ENCODE measurements around the gene NFKBIE.
A peak's percentile ranks its signal among the peaks of the same experiment; 100 is the strongest.

NFKBIE gene

DNA sequence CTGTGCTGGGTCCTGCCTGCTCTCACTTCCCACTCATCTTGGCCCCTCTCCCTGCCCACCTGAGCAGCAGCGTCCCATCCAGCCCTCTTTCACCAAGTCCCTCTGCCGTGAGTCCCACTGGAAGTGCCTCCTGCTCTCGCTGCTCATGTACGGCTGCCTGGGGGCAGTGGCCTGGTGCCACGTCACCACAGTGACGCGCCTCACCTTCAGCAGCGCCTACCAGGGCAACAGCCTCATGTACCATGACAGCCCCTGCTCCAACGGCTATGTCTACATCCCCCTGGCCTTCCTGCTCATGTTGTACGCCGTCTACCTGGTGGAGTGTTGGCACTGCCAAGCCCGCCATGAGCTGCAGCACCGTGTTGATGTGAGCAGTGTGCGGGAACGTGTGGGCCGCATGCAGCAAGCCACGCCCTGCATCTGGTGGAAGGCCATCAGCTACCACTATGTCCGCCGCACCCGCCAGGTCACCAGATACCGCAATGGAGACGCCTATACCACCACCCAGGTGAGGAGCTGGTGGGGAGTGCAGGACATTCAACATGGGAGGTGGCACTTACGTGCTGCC lies 7.7 kb upstream of the NFKBIE start:
- FAIRE-seq (peak; percentile 52), DNase-seq (ENCODE audit: insufficient read length, low spot score) (no peak)

DNA sequence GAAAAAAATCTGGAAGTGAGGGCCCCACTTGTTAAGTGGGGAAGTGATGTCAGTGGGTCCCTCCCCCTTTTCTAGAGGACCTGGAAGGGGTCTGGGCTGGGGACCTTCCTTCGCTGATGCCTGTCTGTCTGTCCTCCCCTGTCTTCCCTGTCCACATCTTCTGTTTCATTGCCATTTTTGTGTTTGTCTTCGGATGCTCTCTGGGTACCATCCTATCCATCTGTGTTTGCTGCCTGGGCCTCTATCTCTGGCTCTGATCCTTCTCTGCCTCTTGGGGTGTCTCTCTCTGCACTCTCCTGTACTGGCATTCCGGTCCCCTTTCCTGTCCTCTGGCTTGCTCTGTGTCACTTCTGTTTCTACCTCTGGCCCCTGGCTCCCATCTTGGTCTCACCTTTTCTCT lies 7.2 kb upstream of the NFKBIE start:
- DNase-seq (ENCODE audit: insufficient read length, low spot score) (no peak), FAIRE-seq (no peak)

DNA sequence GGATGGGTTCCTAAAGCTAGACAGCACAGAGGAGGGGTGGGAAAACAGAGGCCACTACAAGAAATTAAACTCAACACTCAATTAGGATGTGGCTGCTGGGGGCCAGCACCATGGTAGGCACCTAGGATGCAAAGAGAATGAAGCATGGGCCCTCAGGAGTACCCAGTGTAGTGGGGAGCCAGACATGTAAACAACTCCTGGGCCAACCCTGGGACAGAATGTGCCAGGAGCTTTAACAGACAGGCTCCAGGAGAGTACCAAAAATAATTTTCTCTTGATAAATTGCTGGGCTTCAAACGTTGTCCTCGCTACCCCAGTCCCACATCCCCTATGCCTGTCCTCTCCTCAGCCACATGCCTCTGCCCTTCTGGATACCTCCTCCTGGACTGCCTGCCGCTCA lies 6.6 kb upstream of the NFKBIE start:
- DNase-seq (ENCODE audit: insufficient read length, low spot score): no peak
- no peak for FAIRE-seq

DNA sequence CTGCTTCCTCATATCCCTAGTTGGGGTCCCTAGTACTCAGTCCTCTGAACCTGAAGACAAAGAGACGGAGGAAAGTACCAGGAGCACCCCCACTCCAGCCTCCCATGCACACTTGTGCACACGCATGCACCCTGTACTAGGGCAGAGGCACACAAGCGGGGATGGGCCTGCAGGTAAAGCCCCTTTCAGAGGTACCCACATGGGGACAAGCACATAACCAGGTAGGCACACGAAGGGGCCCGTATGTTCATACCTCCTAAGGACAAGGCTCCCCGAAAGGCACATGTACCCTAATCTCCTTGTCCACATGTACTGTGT lies 6.0 kb upstream of the NFKBIE start:
- no peak for DNase-seq (ENCODE audit: insufficient read length, low spot score)
- no peak for FAIRE-seq

DNA sequence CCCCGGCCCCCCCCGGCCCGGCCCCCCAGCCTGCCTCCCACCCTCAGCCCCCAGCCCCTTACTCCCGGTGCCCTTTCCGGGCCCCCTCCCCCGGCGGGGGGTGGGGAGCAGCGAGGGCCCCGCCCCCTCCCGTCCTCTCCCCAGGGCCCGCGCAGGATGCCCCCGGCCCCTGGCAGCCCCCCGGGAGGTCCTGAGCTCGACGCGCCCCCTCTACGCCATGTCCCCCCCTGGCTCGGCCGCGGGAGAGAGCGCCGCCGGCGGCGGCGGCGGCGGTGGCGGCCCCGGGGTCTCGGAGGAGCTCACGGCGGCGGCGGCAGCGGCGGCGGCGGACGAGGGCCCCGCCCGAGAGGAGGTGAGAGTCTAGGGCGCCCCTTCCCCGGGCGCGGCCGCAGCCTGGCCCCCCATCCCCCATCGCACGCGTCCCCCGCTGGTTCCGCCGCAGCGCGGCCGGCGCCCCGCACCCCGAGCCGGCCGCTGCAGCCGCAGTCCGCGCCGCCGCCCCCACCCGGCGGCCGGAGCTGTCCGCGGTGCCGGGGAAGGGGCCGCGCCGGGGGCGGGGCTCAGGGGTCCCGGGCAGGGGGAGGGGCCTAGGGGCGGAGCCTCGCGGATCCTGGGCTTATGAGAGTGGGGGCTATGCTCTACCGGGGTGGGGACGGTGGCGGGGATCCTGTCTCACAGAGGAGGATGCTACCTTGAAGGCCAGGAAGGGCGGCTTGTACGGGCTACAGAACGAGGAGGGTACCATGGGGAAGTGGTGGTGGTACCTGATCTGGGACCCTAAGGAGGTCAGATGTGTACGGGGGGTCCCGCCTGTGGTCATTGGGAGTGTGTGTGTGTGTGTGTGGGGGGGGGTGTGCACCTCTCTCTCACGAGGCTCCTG lies 5.4 kb upstream of the NFKBIE start:
- DNase-seq (ENCODE audit: insufficient read length, low spot score) (no peak), FAIRE-seq (no peak)

DNA sequence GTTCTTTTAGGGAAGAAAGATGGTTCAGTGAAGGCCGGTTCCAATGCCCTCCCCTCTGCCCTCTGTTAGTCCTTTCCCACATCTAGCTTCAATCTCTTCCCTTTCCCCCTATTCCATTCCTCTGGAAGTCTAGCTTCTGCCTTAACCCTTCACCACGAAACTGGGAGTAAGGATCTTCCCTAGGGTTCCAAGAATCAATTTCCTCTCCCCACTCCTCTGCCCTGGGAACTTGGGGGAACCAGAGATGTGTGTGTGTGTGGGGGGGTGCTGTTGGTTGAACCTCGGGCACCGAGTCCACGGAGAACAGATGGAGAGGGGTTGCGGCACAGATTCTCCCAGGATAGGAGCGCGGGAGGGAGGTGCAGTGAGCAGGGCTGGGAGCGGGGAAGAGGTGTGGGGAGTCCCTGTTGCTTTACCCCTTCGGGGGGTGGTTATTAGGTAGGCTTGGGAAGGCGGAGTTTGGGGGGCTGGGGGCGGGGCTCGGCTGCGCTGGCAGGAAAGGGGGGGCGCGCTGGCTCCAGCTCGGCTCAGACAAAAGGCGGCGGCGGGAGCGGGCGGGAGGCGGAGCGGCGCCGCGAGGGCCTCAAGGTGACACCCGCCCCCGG lies 4.7 kb upstream of the NFKBIE start, which contains the start of gene TMEM151B:
TSS of gene TMEM151B (plus strand) at position 530 of the 605 bp plus-strand sequence. CDS start 293 bp downstream, outside the sequence.
- FAIRE-seq (no peak), DNase-seq (ENCODE audit: insufficient read length, low spot score) (no peak)

DNA sequence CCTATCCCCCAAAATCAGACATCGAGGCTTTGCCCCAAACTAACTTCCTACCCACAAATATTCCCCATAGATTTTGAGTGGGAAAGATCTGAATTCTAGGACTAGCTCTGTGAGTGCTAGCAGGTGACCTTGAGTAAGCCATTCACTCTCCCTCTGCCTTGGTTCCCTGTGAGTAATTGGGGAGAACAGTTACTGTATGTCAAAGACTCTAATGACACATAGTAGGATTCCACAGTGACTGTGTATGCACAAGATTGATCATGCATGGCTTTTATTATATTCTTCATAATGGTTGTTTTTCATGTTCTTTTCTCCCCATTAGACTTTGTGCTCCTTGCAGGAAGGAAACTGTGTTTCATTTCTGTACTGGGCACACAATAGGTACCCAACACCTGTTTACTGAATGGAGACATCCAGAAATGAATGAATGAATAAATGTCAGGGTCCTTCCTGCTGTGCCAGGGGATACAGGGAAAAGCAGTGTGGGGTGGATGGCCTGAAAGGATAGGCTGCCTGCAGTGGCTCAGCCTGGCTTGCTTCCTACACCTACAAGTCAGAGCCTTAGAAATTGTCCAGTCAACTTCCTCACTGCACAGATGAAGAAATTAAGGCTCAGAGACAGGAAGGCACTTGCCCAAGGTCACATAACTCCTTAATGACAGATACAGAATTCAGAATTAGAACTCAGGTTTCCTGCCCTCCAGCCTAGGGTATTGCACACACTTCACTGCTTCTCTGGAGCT lies 4.0 kb upstream of the NFKBIE start:
- DNase-seq (ENCODE audit: insufficient read length, low spot score) (no peak), FAIRE-seq (no peak)

DNA sequence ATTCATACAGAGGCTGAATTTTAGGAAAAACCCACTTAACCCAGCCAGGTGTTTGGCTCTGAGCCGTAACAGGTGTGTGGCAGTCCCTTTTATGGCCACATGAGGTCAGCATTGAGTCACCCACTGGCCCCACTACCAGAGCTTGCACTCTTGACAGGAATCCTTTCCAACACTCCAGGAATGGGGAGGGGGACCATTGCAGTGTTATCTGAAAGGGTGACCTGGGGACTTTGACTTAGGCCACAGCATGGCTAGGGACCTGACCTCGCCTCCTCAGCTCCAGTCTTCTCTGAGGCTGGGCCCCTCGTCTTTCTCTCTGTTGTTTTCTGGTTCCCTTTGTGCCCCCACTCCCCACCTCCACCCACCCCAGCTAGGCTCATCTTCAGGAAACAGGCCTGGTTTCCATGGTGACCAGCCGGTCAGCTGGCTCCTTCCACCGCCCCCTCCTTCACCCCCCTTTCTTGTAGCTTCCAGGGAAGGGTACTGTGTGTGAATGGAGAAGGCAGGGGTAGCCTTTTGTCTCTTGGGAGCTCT lies 2.8 kb upstream of the NFKBIE start:
- FAIRE-seq (no peak), DNase-seq (ENCODE audit: insufficient read length, low spot score) (peak; percentile 75)

DNA sequence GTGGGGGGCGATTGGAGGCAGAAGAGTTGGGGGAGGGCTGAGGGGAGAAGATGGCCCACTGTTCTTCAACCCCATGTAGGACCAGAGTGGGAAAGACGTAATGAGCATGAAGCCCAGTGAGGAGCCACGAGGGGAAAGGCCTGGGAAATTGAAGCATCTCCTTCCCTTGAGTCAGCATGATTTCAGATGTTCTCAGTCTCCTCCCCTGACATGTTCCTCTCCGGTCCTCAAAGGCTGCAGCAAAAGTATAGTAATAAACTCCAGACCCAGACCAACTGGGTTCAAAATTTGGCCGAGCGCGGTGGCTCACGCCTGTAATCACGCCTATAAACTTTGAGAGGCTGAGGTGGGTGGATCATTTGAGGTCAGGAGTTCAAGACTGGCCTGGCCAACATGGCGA lies 1.9 kb upstream of the NFKBIE start:
- FAIRE-seq (no peak), DNase-seq (ENCODE audit: insufficient read length, low spot score) (no peak)

DNA sequence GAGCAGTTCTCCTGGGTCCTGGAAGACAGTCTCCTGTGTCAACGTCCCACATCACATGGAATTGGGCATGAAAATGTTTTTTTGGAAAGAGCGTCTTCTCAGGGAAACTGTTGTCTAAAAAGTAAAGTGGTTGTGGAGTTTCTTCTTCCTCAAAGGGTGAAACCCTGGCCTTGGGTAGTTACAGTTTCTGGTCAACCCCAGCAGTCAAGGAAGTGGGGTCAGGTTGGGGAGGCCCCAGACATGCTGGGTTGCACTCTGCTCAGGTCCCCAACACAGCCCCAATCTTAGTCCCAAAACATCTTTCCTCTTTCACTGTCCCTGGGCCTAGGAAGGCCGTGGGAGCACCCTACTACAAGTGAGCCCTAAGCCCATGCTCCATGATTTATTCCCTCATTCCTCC lies 996 bp upstream of the NFKBIE start:
- FAIRE-seq: no peak
- no peak for DNase-seq (ENCODE audit: insufficient read length, low spot score)

DNA sequence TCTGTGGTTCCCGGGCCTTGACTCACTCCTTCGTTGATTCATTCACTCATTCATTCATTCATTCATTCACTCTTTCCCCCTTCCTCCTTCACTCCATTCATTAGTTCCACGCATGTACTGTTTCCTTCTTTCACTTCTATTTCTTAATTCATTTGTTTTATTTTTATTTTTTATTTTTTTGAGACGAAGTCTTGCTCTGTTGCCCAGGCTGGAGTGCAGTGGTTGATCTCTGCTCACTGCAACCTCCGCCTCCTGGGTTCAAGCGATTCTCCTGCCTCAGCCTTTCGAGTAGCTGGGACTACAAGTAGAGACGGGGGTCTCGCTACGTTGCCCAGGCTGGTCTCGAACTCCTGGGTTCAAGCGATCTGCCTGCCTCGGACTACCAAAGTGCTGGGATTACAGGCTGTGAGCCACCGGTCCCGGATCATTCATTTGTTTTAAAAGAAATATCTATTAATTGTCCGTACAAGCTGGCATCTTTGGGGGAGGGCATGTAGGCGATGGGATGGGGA lies 427 bp upstream of the NFKBIE start:
- FAIRE-seq (no peak), DNase-seq (ENCODE audit: insufficient read length, low spot score) (no peak)

DNA sequence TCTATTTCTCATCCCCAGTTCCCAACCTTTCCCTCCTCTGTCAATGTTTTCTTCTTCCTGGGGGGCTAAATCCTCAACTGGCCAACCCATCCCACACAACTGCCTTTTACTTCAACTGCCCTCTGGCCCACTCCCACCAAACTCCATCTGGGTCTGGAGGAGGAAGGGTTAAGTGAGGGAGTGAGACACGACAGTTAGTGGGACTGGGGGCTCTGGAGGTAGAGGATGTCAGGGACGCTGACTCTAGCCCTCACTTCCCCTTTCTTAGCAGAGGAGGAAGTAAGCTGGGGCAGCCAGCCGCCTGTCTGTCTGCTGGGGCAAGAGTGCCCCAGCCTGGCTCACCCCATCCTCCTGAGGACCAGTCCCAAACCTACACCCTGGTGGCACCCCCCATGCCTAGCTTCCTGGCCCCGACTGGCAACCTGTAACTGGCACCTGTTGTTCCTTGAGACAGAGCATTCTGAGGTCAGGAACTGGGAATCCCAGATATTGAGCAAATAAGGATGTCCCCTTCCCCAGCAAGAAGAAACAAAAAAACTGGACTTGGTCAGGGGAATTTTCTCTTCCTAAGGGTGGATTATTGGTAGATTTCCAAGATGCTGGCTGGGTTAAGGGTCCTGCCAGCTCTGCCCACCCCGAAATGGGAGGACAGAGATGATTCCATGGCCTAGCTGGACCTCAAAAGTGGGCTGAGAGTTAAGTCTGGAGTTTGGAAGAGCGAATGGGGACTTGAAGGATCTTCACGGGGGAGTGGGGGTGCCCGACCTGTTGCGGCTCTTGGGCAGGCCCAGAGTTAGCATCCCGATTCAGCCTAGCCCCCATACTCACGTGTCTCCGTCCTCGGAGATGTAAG lies 971 bp downstream of the NFKBIE start:
- DNase-seq (ENCODE audit: insufficient read length, low spot score) (no peak), FAIRE-seq (no peak)

DNA sequence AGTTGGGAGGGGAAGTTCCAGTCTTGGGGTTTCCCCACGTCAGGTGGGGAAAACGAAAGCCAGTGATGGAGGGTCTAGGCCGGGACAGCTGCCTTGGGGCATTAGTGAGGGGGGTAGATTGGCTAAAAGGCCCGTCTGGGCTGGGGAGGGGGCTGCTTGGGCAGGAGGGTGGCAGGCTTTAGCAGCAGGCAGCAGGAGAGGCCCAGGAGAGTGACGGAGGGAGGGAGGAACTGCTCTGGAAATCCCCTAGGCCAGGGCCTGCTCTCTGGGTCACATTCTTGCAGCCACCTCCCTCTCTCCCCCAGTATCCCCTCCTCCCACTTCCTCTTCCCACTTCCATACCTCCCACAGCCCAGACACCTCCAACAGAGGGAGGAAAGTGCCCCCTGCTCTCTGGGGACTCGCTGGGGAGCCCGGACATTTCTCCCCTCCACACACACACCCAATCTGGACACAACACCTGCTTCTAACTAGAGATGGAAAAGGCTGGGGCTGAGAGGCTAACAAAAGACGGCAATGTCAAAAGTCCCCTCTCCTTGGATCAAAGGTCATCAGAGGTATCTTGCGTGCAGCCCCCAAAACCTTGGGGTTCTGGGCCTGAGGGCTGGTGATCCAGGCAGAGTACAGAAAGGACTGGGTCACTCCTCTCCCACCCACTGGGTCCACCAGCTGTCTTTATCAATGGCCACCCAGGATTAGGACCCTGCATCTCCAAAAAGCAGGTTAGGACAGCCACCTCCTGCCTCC lies 1.8 kb downstream of the NFKBIE start:
- DNase-seq (ENCODE audit: insufficient read length, low spot score): no peak
- no peak for FAIRE-seq

DNA sequence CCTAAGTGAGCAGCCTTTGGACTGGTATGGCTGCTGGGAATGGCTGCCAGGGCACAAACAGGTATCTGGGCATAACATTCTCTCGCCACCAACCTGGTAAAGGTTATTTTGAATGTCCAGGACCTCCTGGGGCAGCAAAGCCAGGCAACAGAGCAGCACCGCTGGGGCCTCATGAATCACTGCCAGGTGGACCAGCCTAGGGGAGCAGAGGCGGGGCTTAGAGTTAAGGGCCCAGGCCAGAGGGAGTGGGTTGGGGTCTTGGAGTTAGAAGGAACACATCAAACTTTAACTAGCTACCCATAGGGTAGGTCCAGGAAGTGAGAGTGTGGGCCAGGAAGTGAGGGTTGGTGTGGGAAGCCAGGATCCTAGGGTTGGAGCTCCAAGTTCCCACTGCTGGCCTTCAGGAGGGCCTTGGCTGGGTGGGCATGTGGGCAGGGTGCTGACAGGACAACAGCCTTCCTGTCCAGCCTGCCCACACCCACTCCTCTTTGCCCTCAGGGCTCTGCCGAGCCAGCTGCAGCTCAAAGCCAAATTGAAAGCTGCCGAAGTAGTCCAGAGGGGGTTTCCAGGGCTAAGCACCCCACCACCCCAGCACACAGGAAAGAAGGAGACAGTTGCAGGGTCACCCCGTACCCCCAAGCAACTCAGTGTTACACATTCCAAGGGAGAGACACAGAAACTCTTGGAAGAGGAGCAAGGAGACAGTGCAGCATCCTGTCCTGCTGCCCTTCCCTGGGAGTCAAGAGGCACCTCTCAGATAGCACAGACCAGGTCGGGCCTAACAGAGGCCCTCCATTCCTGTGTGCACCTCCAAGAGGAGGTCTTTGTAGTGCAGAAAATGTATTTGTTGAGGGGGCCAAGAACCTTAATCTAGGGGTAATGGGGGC lies 2.6 kb downstream of the NFKBIE start:
- DNase-seq (ENCODE audit: insufficient read length, low spot score) (no peak), FAIRE-seq (no peak)

DNA sequence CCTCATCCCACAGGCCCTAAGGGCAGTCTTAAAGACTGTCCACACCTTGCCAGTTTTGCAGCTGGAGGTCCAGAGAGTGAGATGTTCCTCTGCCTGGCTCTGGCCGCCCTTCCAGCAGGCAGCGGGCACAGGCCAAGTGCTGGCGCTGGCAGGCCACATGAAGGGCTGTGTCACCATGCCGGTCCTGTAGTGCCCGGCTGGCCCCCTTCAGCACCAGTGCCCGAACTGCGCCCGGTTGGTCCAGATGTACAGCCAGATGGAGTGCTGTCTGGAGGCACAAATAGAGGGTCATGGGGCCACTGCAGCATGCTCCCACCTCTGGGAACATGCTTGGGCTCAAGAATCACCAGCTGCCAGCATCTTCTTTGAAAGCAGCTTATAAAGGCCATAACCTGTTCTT lies 3.8 kb downstream of the NFKBIE start:
- no peak for DNase-seq (ENCODE audit: insufficient read length, low spot score)

DNA sequence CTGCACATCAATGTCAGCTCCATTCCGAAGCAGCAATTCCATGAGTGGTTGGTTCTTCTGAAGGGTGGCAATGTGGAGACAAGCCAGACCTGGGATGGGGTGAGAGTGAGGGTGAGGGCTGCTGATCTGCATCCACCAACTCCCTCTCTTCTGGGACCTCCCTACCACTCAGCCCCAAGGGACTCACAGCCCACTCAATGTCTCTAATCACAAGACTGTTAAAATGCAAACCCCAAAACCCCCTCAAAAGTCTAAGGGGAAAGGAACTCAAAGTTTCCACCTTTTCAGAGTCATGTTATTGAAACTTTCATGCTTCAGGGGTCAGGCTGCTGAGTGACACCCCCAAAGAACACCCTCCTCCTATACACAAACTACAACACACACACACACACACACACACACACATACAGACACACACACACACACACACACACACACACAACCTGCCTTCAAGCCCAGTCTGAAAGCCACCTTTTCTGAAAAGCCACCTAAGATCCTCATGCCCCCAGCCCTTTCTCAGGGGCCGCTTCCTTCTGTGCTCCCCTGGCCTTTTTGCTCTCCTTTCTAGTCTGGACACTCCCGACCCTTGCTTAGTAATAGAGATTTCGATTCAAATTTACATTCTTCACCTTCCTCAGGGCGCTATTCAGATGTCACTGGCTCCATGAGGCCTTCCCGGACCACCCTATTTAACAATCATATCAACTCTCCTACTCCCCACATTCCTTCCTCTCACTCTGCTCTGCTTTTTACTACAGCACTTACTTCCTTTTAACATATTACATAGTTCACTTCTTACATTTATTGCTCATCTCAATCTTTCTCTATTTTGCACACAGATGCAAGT lies 4.7 kb downstream of the NFKBIE start:
- no peak for FAIRE-seq
- no peak for DNase-seq (ENCODE audit: insufficient read length, low spot score)

More for the DNA sequence above, 3.8 kb downstream of the NFKBIE start:
- no peak for FAIRE-seq

DNA sequence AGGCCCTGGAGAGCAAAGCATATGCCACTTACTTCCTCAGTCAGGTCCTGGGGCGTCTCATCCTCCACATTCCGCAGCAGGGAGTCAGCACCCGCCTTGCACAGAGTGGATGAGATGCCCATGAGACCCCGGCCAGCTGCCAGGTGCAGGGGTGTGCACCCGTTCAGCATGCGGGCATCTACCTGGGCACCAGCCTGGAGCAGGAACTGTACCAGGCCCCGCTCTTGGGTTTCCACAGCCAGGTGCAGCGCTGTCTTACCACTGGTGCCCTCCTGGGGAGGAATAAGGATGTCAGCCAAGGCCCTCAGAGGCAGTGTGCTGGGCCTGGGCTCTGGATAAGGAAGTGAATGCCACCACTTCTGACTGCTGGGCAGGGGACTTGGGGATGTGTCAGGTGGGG lies 5.3 kb downstream of the NFKBIE start:
- FAIRE-seq (no peak), DNase-seq (ENCODE audit: insufficient read length, low spot score) (no peak)
